ENCODE measurements around the gene CDH4.

Gene CDH4

GRCh38 chr20:61855286-61855685, 603.2 kb downstream of the CDH4 start:
- no peak for DNase-seq (ENCODE audit: low read depth, low spot score)

DNA sequence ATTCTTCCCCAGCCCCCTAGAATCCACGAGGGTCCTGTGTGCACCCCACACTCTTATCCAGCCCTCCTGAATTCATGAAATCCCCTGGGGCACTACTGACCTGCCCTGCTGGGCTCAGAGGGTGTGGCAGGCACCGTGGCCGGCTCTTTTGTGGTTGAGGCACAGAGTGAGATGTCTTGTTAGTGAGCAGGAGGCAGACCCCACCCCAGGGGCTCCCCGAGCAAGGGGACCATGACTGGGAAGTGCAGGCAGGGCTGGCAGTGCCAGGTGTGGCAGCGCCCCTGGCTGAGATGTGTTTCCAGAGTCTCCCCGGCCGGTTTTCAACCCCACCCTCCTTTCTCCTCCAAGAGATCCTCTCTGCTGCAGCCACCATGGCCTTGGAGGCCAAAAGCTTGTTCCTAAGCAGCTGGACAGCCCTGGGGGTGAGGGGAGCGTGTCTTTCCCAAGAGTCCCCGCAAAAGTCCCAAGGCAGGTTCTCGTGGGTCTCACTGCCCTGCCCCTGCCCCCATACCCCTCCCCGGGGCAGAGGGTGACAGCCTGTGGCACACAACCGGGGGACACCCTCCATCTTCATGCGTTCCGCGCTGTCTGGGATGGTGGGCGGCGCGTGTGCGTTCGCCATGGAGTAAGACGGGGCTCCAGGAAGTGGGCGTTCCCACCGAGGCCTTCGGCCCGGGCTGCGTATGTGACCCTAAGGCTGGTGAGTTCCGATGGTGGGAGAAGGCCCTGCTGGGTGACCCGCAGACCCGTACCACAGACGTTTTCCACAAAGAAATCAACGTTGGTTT, 604.8 kb downstream of the CDH4 start:
- DNase-seq (ENCODE audit: low read depth, low spot score), result no peak

GRCh38 chr20:61857414-61857775, 605.3 kb downstream of the CDH4 start:
- no peak for DNase-seq (ENCODE audit: low read depth, low spot score)

DNA sequence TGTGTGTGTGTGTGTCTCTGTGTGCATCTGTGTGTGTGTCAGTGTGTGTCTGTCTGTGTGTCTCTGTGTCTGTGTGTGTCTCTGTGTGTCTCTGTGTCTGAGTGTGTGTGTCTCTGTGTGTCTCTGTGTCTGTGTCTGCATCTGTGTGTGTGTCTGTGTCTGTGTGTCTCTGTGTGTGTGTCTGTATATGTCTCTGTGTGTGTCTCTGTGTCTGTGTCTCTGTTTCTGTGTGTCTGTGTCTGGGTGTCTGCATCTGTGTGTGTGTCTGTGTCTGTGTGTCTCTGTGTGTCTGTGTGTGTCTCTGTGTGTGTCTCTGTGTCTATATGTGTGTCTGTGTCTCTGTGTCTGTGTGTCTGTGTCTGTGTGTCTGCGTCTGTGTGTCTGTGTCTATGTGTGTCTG, 605.8 kb downstream of the CDH4 start:
- no peak for DNase-seq (ENCODE audit: low read depth, low spot score)

DNA sequence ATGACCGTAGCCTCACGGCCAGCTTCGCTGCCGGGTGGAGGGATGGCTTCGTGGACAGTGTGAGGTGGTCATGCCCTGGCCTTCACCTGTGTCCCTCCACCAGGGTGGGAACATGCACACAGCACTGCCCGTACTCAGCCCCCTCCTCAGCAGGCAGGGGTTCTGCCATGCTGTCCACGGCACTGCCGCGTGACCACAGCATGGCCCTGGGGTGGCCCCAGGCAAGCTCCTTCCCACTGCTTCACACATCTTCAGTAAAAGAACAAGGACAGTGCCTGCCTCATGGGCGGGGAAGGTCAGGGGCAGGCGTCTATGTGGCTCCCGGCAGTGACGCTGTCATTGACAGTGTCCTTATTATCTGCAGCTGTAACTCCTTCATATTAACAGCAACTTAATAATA, 607.7 kb downstream of the CDH4 start:
- no peak for DNase-seq (ENCODE audit: low read depth, low spot score)

GRCh38 chr20:61860260-61860987, 608.4 kb downstream of the CDH4 start:
- no peak for DNase-seq (ENCODE audit: low read depth, low spot score)

DNA sequence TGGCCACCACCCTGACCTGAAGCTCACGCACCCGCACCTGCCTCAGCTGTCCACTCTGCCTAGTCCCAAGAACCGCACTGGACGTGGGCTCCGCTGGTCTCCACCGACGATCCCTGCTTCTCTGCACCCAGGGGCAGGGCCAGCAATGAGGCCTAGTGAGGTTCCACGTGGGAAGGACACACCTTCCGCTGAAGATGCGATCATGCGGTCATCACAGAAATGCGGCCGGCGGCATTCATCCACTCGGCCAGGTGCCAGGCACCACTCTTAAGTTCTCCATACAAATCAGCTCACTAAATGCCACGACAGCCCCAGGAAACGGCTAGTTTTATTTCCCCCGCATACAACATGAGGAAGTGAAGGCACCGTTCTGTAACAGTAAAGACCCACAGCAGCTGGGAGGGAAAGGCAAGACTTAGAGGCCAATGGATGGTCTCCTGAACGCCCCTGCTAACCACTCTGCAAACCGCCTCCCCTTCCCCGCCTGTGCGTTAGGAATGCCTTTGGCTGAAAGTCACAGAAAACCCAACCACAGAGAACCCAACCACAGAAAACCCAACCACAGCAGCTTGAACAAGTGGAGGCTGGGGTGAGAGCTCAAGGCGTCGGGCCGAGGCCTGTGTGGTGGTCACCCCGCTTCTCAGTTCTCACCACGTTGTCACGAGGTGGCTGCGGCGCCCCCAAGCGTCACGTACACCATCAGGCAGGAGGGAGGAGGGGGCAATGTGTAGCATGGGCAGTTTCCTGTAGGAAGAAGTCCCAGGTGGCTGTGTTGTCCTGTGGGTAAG, 609.2 kb downstream of the CDH4 start:
- DNase-seq (ENCODE audit: low read depth, low spot score), result no peak

- no peak for DNase-seq (ENCODE audit: low read depth, low spot score)
Observed at GRCh38 chr20:61861858-61862257, 609.8 kb downstream of the CDH4 start.

DNA sequence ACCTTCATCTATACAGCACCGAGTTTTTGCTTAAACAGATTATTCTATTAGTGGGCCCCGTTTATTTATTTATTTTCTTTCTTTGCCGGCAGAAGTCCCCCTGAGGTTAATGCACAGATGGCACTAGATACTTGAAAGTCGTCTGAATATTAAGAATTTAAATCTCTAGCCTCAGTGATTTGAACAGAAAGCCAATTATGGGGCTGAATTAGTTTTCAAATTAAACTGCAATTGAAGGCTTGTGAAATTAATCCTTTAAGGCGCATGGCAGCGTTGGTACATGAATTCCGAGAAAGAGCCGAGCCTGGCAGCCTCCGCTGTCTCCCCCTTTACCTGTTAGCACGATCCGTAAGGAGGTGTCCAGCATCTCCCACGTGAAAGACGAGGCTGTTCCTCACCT, 610.8 kb downstream of the CDH4 start:
- no peak for DNase-seq (ENCODE audit: low read depth, low spot score)

- no peak for DNase-seq (ENCODE audit: low read depth, low spot score)
Observed at GRCh38 chr20:61864481-61864880, 612.4 kb downstream of the CDH4 start.

GRCh38 chr20:61865353-61865752, 613.3 kb downstream of the CDH4 start:
- DNase-seq (ENCODE audit: low read depth, low spot score), result no peak

- no peak for DNase-seq (ENCODE audit: low read depth, low spot score)
Observed at GRCh38 chr20:61866165-61866564, 614.1 kb downstream of the CDH4 start.

DNA sequence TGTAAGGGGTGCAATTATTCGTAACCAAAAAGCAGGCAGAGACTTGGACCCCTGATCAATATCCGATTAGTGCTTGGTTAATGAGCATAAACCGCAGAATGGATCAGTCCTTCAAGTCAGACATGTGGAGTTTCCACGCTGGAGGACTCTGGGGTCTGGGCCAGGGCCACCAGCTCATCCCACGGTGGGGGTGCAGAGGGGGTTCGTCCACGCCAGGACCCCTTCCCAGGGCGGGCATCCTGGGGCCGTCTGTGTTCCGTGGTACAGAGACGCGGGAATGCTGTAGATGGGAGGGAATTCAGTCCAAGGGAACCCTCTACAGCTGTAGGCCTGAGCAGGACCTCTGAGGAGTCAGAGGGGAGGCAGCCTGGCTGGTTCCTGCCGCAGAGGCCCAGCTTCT, 615.9 kb downstream of the CDH4 start:
- DNase-seq (ENCODE audit: low read depth, low spot score), result no peak

DNA sequence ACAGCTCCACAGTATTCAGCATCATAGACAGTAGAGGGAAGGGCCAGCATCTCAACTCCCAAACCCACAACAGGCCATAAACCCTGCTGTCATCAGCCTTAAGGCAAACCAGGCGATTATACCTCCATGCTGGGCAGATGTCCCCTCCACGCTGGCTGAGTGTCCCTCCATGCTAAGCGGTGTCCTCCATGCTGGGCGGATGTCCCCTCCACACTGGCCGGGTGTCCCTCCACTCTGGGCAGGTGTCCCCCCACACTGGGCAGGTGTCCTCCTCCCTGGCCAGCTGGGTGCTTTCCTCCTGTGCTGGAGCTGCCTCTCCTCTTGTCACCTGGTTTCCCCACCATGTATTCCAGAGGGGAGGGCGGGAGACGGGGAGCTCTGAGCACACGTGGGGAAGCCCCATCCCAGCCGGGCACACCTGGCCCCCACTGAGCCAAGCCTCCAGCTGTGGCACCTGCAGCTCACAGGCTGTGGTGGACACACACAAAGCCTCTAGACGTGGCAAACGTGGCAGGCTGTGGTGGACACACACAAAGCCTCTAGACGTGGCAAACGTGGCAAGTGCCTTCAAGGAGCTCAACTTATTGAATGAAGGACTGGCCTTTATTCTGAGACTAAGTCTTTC, 616.5 kb downstream of the CDH4 start:
- DNase-seq (ENCODE audit: low read depth, low spot score), result no peak

- DNase-seq (ENCODE audit: low read depth, low spot score), result no peak
Observed at GRCh38 chr20:61869750-61870507, 617.9 kb downstream of the CDH4 start.

GRCh38 chr20:61871160-61871559, 619.1 kb downstream of the CDH4 start:
- no peak for DNase-seq (ENCODE audit: low read depth, low spot score)

DNA sequence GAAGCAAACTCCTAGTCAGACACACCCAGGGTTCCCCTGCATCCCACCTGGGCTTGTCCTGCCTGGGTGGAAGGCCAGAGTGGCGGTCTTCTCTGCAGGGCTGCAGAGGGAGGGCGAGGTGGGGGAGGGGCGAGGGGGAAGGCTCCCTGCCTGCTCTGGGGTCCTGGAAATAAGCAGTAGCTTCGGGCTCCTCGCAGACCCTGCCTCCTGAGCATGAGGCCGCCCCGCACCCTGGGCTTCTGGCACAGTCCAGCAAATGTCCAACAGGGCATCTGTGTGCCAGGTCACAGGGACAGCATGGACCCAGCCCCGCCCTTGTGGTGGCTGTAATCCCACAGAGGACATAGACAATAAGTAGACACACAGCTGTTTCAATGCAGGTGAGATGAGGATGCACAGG, 619.9 kb downstream of the CDH4 start:
- DNase-seq (ENCODE audit: low read depth, low spot score), result no peak

DNA sequence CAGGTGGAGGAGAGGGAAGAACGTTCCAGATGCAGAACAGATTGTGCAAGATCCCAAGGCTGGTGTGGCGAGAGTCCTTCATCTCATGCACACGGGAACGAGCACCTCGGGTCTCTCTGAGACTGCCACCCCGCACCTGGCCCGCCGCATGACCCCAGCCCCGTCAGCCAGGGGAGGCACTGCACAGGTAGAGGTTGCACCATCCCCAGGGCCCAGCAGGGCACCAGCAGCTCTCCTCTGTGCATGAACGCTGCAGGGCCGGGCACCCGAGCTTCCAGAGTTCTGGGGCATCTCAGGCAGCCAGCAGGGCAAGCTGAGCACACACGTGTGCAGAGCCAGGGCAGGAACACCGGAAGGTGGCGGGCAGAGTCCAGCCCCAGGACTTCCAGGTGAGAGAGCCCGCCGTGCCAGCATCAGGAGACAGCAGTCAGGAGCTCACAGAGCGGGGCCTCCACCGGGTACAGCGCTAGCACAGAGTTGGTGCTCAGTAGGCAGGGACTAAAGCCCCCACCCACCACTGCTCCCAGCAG, 620.4 kb downstream of the CDH4 start:
- DNase-seq (ENCODE audit: low read depth, low spot score), result no peak

GRCh38 chr20:61873651-61874420, 621.8 kb downstream of the CDH4 start:
- no peak for DNase-seq (ENCODE audit: low read depth, low spot score)

DNA sequence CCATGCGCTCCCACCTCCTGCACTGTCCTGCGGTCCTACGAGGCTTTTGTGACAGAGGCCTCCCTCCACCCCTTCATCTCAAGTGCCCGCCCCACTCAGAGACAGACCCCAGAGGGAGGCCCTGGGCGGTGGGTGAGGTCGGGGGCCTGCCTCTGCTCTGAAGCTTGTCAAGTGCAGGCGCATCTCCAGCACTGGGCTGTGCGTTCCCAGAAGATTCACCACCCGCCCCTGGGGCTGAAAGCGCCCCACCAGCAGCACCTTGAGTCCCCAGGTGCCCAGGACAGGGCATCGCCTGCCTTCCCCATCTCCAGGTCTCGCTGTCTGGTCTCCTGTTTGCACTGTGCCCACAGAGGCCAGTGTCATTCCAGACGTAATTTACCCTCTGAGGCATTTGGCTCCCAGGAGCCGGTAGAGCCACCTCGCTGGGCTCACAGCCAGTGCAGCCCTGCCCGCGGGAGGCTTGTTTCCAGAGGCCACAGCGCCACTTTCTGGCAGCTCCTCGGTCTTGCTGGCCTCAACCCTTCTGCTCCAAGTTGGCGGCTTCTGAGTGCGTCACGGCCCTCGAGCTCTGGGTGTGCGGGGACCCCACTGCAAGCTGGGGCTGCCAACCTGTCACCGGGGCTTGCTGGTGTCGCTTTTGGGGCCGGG, 622.5 kb downstream of the CDH4 start:
- no peak for DNase-seq (ENCODE audit: low read depth, low spot score)
